ENCODE results near the gene ACTA2. TPM values are rescaled to one million over a fixed set of nuclear protein-coding genes. Genes with fewer than 3 reads are reported as not detected.

ACTA2 gene
- total and polyA plus RNA-seq, 4 donors = 13.2 to 182 (median 73.6) TPM

- Histone ChIP-seq H3K27ac (ENCODE audit: low read depth in 1 of 2, low read length in 2 of 2) (no peak overlapping the region), H3K36me3 (ENCODE audit: control insufficient read depth in 4 of 4, insufficient read depth in 3 of 4, low read depth in 1 of 4, low read length in 3 of 4) (no peaks in the 10 kb centered on the region), H3K4me1 (ENCODE audit: control insufficient read depth in 4 of 4, insufficient read depth in 4 of 4, low read length in 3 of 4) (peaks cover 2 to 24% (median 18%) of the 10 kb centered on the region in 4 donors), H3K9me3 (ENCODE audit: control insufficient read depth in 4 of 4, low read length in 3 of 4) (no peaks in the 10 kb centered on the region), H3K27me3 (ENCODE audit: control insufficient read depth in 4 of 4, insufficient read depth in 4 of 4, low read length in 3 of 4) (no peaks in the 10 kb centered on the region), H3K4me3 (ENCODE audit: low read depth in 1 of 3, low read length in 3 of 3) (no peak overlapping the region), H3K9ac (ENCODE audit: low read depth in 1 of 2, low read length in 2 of 2) (no peak overlapping the region)
- DNase-seq (ENCODE audit: low spot score) = no peak
- WGBS = 85% methylated on average over 1 of the region's 1 CpG
- TF ChIP-seq HNF4A (conservative IDR thresholded peaks at IDR 0.05) (no peak), FOXA1 (IDR thresholded peaks at IDR 0.05) (no peak), RAD21 (IDR thresholded peaks at IDR 0.05) (no peak), FOXA2 (IDR thresholded peaks at IDR 0.05) (no peak)
These were observed 44.4 kb upstream of the ACTA2 start for GRCh38 chr10:88996927-88997326.

DNA sequence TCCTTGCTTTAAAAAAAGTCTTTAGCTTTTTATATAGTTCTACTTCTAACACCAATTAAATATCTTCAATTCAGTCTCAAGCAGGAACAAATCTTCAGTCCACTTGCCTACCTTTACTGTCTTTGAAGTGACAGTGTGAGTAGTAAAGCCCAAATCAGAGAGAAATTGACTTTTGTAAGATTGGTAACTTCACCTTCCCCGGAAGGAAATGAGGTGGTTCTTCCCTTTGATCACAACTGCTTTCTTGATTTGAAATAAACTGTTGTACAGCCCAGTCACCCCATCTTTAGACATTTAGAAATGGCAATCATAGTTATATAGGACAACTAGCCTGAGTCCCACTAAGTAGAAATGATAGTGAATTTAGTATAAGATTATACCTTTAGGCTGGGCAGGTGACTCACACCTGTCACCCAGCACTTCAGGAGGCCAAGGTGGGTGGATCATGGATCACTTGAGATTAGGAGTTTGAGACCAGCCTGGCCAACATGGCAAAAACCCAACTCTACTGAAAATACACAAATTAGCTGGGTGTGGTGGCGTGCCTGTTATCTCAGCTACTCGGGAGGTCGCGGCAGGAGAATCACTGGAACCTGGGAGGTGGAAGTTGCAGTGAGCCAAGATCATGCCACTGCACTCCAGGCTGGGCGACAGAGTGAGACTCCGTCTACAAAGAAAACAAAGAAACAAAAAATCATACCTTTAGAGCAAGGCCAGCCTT lies 42.7 kb upstream of the ACTA2 start:
- Histone ChIP-seq H3K9ac (ENCODE audit: low read depth in 1 of 2, low read length in 2 of 2) (no peak overlapping the region), H3K27me3 (ENCODE audit: control insufficient read depth in 4 of 4, insufficient read depth in 4 of 4, low read length in 3 of 4) (no peaks in the 10 kb centered on the region), H3K4me1 (ENCODE audit: control insufficient read depth in 4 of 4, insufficient read depth in 4 of 4, low read length in 3 of 4) (peaks cover 2 to 29% (median 20%) of the 10 kb centered on the region in 4 donors), H3K4me3 (ENCODE audit: low read depth in 1 of 3, low read length in 3 of 3) (no peak overlapping the region), H3K36me3 (ENCODE audit: control insufficient read depth in 4 of 4, insufficient read depth in 3 of 4, low read depth in 1 of 4, low read length in 3 of 4) (no peaks in the 10 kb centered on the region), H3K27ac (ENCODE audit: low read depth in 1 of 2, low read length in 2 of 2) (no peak overlapping the region), H3K9me3 (ENCODE audit: control insufficient read depth in 4 of 4, low read length in 3 of 4) (no peaks in the 10 kb centered on the region)
- 72% methylated on average over 7 of the region's 7 CpGs for WGBS
- no peak for DNase-seq (ENCODE audit: low spot score)
- TF ChIP-seq RAD21 (IDR thresholded peaks at IDR 0.05) (no peak), RXRA (IDR thresholded peaks at IDR 0.05) (no peak), JUND (IDR thresholded peaks at IDR 0.05) (no peak), HNF4G (IDR thresholded peaks at IDR 0.05) (no peak), SP1 (IDR thresholded peaks at IDR 0.05) (no peak), GABPA (IDR thresholded peaks at IDR 0.05 in 1 of 2, conservative IDR thresholded peaks at IDR 0.05 in 1 of 2) (no peak), EGR1 (IDR thresholded peaks at IDR 0.05; ENCODE audit: low read depth in 2 of 2) (no peak), TAF1 (conservative IDR thresholded peaks at IDR 0.05) (no peak), CTCF (IDR thresholded peaks at IDR 0.05; ENCODE audit: low read depth, low read length, missing input control) (no peak), YY1 (IDR thresholded peaks at IDR 0.05) (no peak), FOXA1 (IDR thresholded peaks at IDR 0.05) (no peak), MAX (IDR thresholded peaks at IDR 0.05) (no peak), FOXA2 (IDR thresholded peaks at IDR 0.05) (no peak), HNF4A (conservative IDR thresholded peaks at IDR 0.05) (no peak), NR2F2 (IDR thresholded peaks at IDR 0.05) (no peak), REST (IDR thresholded peaks at IDR 0.05) (no peak)
- TF ChIP-seq, protein P1, sequence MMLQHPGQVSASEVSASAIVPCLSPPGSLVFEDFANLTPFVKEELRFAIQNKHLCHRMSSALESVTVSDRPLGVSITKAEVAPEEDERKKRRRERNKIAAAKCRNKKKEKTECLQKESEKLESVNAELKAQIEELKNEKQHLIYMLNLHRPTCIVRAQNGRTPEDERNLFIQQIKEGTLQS (IDR thresholded peaks at IDR 0.05) = no peak
- TF ChIP-seq, protein P2, sequence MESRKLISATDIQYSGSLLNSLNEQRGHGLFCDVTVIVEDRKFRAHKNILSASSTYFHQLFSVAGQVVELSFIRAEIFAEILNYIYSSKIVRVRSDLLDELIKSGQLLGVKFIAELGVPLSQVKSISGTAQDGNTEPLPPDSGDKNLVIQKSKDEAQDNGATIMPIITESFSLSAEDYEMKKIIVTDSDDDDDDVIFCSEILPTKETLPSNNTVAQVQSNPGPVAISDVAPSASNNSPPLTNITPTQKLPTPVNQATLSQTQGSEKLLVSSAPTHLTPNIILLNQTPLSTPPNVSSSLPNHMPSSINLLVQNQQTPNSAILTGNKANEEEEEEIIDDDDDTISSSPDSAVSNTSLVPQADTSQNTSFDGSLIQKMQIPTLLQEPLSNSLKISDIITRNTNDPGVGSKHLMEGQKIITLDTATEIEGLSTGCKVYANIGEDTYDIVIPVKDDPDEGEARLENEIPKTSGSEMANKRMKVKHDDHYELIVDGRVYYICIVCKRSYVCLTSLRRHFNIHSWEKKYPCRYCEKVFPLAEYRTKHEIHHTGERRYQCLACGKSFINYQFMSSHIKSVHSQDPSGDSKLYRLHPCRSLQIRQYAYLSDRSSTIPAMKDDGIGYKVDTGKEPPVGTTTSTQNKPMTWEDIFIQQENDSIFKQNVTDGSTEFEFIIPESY (IDR thresholded peaks at IDR 0.05) = no peak
